HepG2 (cell line): ENCODE results near the gene SLC17A9. TPM values are rescaled to one million over a fixed set of nuclear protein-coding genes. Genes with fewer than 3 reads are reported as not detected.

Experiments
- ATF7 ChIP-seq, 2 experiments: fragments of 450-650 bp in 1 of 2; sonication (generic) in 1 of 2; formaldehyde crosslinking in 1 of 2; IDR thresholded peaks; 2 replicates each; pipeline versions ENCODE4 v1.4.0 to v1.6.1; 2016 to 2020; ENCODE audit warnings: antibody characterized with exemption in 1 of 2, mild to moderate bottlenecking in 1 of 2, missing genetic modification reagents in 1 of 2
- ELF4 ChIP-seq: sonication (generic); formaldehyde crosslinking; IDR thresholded peaks from 2 replicates; pipeline ENCODE4 v1.5.0; 2020; ENCODE audit warnings: missing genetic modification reagents, mild to moderate bottlenecking, moderate library complexity, borderline replicate concordance
- GLI4 ChIP-seq: sonication (generic); formaldehyde crosslinking; IDR thresholded peaks from 2 replicates; pipeline ENCODE4 v1.5.1; 2020; ENCODE audit warnings: missing genetic modification reagents, mild to moderate bottlenecking, moderate library complexity, borderline replicate concordance
- HNRNPH1 ChIP-seq: fragments of 200-400 bp; formaldehyde crosslinking; optimal IDR thresholded peaks from 2 replicates; pipeline ENCODE3; 2017; ENCODE audit warnings: mild to moderate bottlenecking, low read depth, low read length
- NR2F2 ChIP-seq: IDR thresholded peaks from 2 replicates; pipeline ENCODE4 v1.6.1; 2012; ENCODE audit warnings: low read depth, inconsistent platforms, borderline replicate concordance
- PCBP2 ChIP-seq: fragments of 200-400 bp; formaldehyde crosslinking; optimal IDR thresholded peaks from 2 replicates; pipeline ENCODE3; 2018; ENCODE audit warnings: low read length, low read depth; ENCODE audit not compliant: poor library complexity, severe bottlenecking
- PHF21A ChIP-seq: sonication (generic); formaldehyde crosslinking; IDR thresholded peaks from 2 replicates; pipeline ENCODE4 v1.5.0; 2020; ENCODE audit warnings: mild to moderate bottlenecking, missing genetic modification reagents
- SOX5 ChIP-seq: IDR thresholded peaks from 2 replicates; pipeline ENCODE4 v1.6.1; 2016; ENCODE audit warnings: borderline replicate concordance
- SOX6 ChIP-seq, 2 experiments: fragments of 450-650 bp in 1 of 2; sonication (generic) in 1 of 2; formaldehyde crosslinking in 1 of 2; IDR thresholded peaks; 2 replicates each; pipeline versions ENCODE4 v1.4.0 to v1.6.1; 2017 to 2020; ENCODE audit warnings: antibody characterized with exemption in 1 of 2, mild to moderate bottlenecking in 1 of 2, missing genetic modification reagents in 1 of 2
- ZBTB20 ChIP-seq: sonication (generic); formaldehyde crosslinking; IDR thresholded peaks from 2 replicates; pipeline ENCODE4 v1.8.1; 2023; ENCODE audit warnings: missing genetic modification reagents, low read depth, mild to moderate bottlenecking, borderline replicate concordance
- ZNF230 ChIP-seq: sonication (generic); formaldehyde crosslinking; IDR thresholded peaks from 2 replicates; pipeline ENCODE4 v1.4.0; 2020; ENCODE audit warnings: mild to moderate bottlenecking, missing genetic modification reagents
- ZNF317 ChIP-seq: sonication (generic); formaldehyde crosslinking; IDR thresholded peaks from 2 replicates; pipeline ENCODE4 v1.5.0; 2020; ENCODE audit warnings: mild to moderate bottlenecking, missing genetic modification reagents
- ZNF333 ChIP-seq: sonication (generic); formaldehyde crosslinking; IDR thresholded peaks from 2 replicates; pipeline ENCODE4 v1.4.0; 2020; ENCODE audit warnings: mild to moderate bottlenecking, missing genetic modification reagents, borderline replicate concordance
- ZNF749 ChIP-seq: sonication (generic); formaldehyde crosslinking; IDR thresholded peaks from 2 replicates; pipeline ENCODE4 v1.8.0; 2022; ENCODE audit warnings: mild to moderate bottlenecking, missing genetic modification reagents, moderate library complexity, borderline replicate concordance
- ZZZ3 ChIP-seq: sonication (generic); formaldehyde crosslinking; IDR thresholded peaks from 2 replicates; pipeline ENCODE4 v1.4.0; 2020; ENCODE audit warnings: missing genetic modification reagents, mild to moderate bottlenecking, borderline replicate concordance
- polyA plus RNA-seq, 8 experiments: library from polyadenylated mRNA; depleted of rRNA in 3 of 8; stranded (reverse) in 7 of 8; unstranded in 1 of 8; fragments of >200 nt; fragmentation: Illumina TruSeq in 4 of 8; extraction: Trizol in 4 of 8; gene quantifications; 2 replicates each; pipeline versions ENCODE4 v1.2.1 to v1.2.3, GENCODE V29; 2011 to 2016; ENCODE audit warnings: low read depth in 4 of 8, missing spikeins in 1 of 8, mixed read lengths in 1 of 8; ENCODE audit not compliant: insufficient read depth in 1 of 8
- total RNA-seq, 5 experiments: library from RNA; depleted of rRNA; stranded (reverse); fragments of >200 nt; fragmentation: Illumina TruSeq; extraction: Trizol; gene quantifications; 2 replicates each; pipeline ENCODE4 v1.2.3, GENCODE V29; 2016; ENCODE audit warnings: low read depth in 1 of 5
- TF ChIP-seq, protein P1 (sequence below): sonication (generic); formaldehyde crosslinking; IDR thresholded peaks from 2 replicates; pipeline ENCODE4 v1.5.0; 2020; ENCODE audit warnings: mild to moderate bottlenecking, missing genetic modification reagents
- TF ChIP-seq, protein P2 (sequence below): sonication (generic); formaldehyde crosslinking; IDR thresholded peaks from 2 replicates; pipeline ENCODE4 v1.8.0; 2022; ENCODE audit warnings: missing genetic modification reagents, mild to moderate bottlenecking, moderate library complexity, borderline replicate concordance
- TF ChIP-seq, protein P3 (sequence below): IDR thresholded peaks from 2 replicates; pipeline ENCODE4 v1.6.1; 2016; ENCODE audit warnings: mild to moderate bottlenecking
- TF ChIP-seq, protein P4 (sequence below): IDR thresholded peaks from 2 replicates; pipeline ENCODE4 v1.6.1; 2016

The SLC17A9 gene
- total and polyA plus RNA-seq, 2 of the 13 experiments (the other 11 are each of a cell fraction or from before 2014, with no cell fraction given) = 110 to 191 TPM

DNA sequence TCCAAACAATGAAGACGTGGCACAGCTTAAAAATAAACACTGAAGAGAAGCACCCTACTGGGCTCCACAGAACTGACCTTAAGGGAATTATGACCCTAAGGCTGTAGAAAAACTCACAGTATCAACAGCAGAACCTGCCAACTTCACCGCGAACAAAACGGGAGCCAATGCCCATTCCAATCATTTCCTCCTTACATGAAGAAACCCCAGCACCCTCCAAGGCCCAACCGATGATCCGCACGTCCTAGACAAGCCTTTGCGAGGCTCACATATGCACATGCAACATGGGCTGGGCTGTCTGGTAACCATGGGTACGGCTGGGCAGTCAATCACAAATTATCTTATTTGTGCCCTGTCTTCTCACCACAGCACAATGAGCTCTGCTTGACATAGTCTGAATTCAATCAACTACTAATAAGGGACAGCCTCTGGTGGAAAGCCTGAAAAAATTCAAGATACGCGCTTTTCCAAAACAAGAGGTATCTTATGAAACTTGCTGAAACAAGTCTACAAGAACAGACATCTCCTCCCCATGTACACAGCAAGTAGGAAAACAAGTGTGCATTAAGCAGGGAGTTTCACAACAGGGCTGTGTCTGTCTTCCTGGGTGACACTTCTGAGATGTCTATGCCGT lies 27.9 kb upstream of the SLC17A9 start (continued):
- TF ChIP-seq PCBP2 (no peak), ATF7 (IDR thresholded peaks at IDR 0.05) (no peak), ATF7 (CRISPR knock-in tag; IDR thresholded peaks at IDR 0.05) (peak; percentile 57; the same call in 1 of the 2 replicates), SOX5 (CRISPR knock-in tag) (no peak; the same call in 1 of the 2 replicates), ZZZ3 (CRISPR knock-in tag) (0 out of 2 replicates have a peak, but pooled peaks have one; percentile 23), HNRNPH1 (no peak), ELF4 (0 out of 2 replicates have a peak, but pooled peaks have one; percentile 20), ZNF749 (no peak), ZNF317 (CRISPR knock-in tag) (peak; percentile 28; the same call in 1 of the 2 replicates), PHF21A (CRISPR knock-in tag) (peak; percentile 2; the same call in 1 of the 2 replicates), ZNF230 (CRISPR knock-in tag) (0 out of 2 replicates have a peak, but pooled peaks have one; percentile 60), GLI4 (peak; percentile 92), NR2F2 (no peak), SOX6 (IDR thresholded peaks at IDR 0.05) (no peak), SOX6 (CRISPR knock-in tag; IDR thresholded peaks at IDR 0.05) (peak; percentile 34; the same call in 1 of the 2 replicates), ZNF333 (CRISPR knock-in tag) (no peak), ZBTB20 (CRISPR knock-in tag) (peak; percentile 21; the same call in 1 of the 2 replicates)
- TF ChIP-seq, protein P1, sequence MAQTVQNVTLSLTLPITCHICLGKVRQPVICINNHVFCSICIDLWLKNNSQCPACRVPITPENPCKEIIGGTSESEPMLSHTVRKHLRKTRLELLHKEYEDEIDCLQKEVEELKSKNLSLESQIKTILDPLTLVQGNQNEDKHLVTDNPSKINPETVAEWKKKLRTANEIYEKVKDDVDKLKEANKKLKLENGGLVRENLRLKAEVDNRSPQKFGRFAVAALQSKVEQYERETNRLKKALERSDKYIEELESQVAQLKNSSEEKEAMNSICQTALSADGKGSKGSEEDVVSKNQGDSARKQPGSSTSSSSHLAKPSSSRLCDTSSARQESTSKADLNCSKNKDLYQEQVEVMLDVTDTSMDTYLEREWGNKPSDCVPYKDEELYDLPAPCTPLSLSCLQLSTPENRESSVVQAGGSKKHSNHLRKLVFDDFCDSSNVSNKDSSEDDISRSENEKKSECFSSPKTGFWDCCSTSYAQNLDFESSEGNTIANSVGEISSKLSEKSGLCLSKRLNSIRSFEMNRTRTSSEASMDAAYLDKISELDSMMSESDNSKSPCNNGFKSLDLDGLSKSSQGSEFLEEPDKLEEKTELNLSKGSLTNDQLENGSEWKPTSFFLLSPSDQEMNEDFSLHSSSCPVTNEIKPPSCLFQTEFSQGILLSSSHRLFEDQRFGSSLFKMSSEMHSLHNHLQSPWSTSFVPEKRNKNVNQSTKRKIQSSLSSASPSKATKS (CRISPR knock-in tag) = peak; percentile 5; the same call in 1 of the 2 replicates
- TF ChIP-seq, protein P2, sequence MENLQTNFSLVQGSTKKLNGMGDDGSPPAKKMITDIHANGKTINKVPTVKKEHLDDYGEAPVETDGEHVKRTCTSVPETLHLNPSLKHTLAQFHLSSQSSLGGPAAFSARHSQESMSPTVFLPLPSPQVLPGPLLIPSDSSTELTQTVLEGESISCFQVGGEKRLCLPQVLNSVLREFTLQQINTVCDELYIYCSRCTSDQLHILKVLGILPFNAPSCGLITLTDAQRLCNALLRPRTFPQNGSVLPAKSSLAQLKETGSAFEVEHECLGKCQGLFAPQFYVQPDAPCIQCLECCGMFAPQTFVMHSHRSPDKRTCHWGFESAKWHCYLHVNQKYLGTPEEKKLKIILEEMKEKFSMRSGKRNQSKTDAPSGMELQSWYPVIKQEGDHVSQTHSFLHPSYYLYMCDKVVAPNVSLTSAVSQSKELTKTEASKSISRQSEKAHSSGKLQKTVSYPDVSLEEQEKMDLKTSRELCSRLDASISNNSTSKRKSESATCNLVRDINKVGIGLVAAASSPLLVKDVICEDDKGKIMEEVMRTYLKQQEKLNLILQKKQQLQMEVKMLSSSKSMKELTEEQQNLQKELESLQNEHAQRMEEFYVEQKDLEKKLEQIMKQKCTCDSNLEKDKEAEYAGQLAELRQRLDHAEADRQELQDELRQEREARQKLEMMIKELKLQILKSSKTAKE (CRISPR knock-in tag) = 0 out of 2 replicates have a peak, but pooled peaks have one; percentile 25
- TF ChIP-seq, protein P3, sequence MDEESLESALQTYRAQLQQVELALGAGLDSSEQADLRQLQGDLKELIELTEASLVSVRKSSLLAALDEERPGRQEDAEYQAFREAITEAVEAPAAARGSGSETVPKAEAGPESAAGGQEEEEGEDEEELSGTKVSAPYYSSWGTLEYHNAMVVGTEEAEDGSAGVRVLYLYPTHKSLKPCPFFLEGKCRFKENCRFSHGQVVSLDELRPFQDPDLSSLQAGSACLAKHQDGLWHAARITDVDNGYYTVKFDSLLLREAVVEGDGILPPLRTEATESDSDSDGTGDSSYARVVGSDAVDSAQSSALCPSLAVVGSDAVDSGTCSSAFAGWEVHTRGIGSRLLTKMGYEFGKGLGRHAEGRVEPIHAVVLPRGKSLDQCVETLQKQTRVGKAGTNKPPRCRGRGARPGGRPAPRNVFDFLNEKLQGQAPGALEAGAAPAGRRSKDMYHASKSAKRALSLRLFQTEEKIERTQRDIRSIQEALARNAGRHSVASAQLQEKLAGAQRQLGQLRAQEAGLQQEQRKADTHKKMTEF = peak; percentile 6; the same call in 1 of the 2 replicates
- TF ChIP-seq, protein P4, sequence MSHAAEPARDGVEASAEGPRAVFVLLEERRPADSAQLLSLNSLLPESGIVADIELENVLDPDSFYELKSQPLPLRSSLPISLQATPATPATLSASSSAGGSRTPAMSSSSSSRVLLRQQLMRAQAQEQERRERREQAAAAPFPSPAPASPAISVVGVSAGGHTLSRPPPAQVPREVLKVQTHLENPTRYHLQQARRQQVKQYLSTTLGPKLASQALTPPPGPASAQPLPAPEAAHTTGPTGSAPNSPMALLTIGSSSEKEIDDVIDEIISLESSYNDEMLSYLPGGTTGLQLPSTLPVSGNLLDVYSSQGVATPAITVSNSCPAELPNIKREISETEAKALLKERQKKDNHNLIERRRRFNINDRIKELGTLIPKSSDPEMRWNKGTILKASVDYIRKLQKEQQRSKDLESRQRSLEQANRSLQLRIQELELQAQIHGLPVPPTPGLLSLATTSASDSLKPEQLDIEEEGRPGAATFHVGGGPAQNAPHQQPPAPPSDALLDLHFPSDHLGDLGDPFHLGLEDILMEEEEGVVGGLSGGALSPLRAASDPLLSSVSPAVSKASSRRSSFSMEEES (CRISPR knock-in tag) = no peak
